Vagina (tissue), 2 donors: ENCODE data around the gene GRPEL2. TPM values are rescaled to one million over a fixed set of nuclear protein-coding genes. Genes with fewer than 3 reads are reported as not detected.
"Not testable (repeated sequence)": the region's sequence is repeated elsewhere in the genome, so short reads cannot be mapped to it uniquely, and the experiment has no call there.

ENCODE experiments used
- DNase-seq, 2 donors: peaks; one replicate each; pipeline ENCODE4 v3.0.0-alpha.2; 2017; ENCODE audit errors: extremely low spot score in 2 of 2
- H3K27ac ChIP-seq: fragments of 200-600 bp; sonication (generic); one replicate; pipeline ENCODE4 v1.5.1; 2019
- H3K27me3 ChIP-seq: fragments of 200-600 bp; sonication (generic); one replicate; pipeline ENCODE4 v1.5.1; 2019
- H3K36me3 ChIP-seq, 2 donors: fragments of 200-600 bp; sonication (generic); one replicate each; pipeline ENCODE4 v1.5.1; 2017 to 2019
- H3K4me1 ChIP-seq: fragments of 200-600 bp; sonication (generic); one replicate; pipeline ENCODE4 v1.5.1; 2019
- H3K4me3 ChIP-seq, 2 donors: fragments of 200-600 bp; sonication (generic); 1 replicate in 1 of 2; 2 replicates in 1 of 2; pipeline ENCODE4 v1.5.1; 2016 to 2019
- H3K9me3 ChIP-seq: fragments of 200-600 bp; sonication (generic); one replicate; pipeline ENCODE4 v1.5.1; 2019
- POLR2A ChIP-seq, 2 donors: fragments of 450-650 bp; IDR thresholded peaks; one replicate each; pipeline ENCODE4 v1.6.1; 2017; ENCODE audit warnings: antibody characterized with exemption in 2 of 2, mild to moderate bottlenecking in 2 of 2, moderate library complexity in 2 of 2
- POLR2AphosphoS5 ChIP-seq, 2 donors: sonication (generic); formaldehyde crosslinking; IDR thresholded peaks; one replicate each; pipeline ENCODE4 v1.9.0; 2017; ENCODE audit warnings: antibody characterized with exemption in 2 of 2, mild to moderate bottlenecking in 2 of 2, low read depth in 1 of 2; ENCODE audit not compliant: insufficient read depth in 1 of 2
- intact Hi-C: fragments of 100-400 bp; cut with DNase I; formaldehyde crosslinking; loops from one replicate; pipeline ENCODE4 v1.15.1; 2023
- total RNA-seq: library from RNA; depleted of rRNA; stranded (reverse); fragments of >200 nt; gene quantifications from one replicate; pipeline ENCODE4 v1.2.3, GENCODE V29; 2016
- TF ChIP-seq, protein P1 (sequence below), 3 experiments: fragments of 450-650 bp in 2 of 3; fragments of 200-600 bp in 1 of 3; sonication (generic) in 1 of 3; IDR thresholded peaks; one replicate each; pipeline ENCODE4 v1.5.1; 2017 to 2019; ENCODE audit warnings: antibody characterized with exemption in 3 of 3, mild to moderate bottlenecking in 2 of 3, moderate library complexity in 2 of 3

Gene GRPEL2
- total RNA-seq, 1 donor from 2014 or later: 16.9 TPM

DNA sequence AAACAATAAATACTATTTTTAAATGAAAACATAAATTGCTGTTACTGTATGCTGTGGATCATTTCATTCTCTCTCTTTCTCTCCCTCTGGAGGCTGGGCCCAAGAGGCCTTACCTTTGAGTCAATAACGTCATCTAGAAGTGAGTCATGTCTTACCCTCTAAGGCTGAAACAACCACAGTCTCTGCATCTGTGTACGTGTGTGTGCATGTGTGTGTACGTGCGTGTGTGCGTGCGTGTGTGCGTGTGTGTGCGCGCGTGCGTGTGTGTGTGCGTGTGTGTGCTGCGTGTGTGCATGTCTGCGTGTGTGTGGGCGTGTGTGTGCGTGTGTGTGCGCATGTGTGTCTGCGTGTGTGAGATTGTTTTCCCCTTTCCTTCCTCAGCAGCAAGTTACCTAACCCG, 47.4 kb downstream of the GRPEL2 start:
- H3K4me1 ChIP-seq: peaks cover 21% of the 10 kb centered on the region
- intact Hi-C loops: no loop called here
- H3K27me3 ChIP-seq: no peaks in the 10 kb centered on the region
- H3K9me3 ChIP-seq: no peaks in the 10 kb centered on the region
- no peak for TF ChIP-seq POLR2AphosphoS5 (IDR thresholded peaks at IDR 0.05; ENCODE audit: insufficient read depth in 1 of 2, low read depth in 1 of 2)
- H3K36me3 ChIP-seq: no peaks in the 10 kb centered on the region
- no peak overlapping the region for H3K4me3 ChIP-seq
- no peak for DNase-seq
- no peak overlapping the region for H3K27ac ChIP-seq

DNA sequence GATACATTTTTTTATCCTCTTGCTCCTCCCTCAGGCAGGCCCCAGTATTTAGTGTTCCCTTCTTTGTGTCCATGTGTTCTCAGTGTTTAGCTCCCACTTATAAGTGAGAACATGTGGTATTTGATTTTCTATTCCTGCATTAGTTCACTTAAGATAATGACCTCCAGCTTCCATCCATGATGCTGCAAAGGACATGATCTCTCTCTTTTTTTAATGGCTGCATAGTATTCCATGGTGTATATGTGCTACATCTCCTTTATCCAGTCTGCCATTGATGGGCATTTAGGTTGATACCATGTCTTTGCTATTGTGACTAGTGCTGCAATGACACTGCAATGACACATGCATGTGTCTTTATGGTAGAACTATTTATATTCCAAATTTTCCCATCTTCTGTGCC, 49.7 kb downstream of the GRPEL2 start:
- H3K27me3 ChIP-seq, H3K9me3 ChIP-seq, H3K36me3 ChIP-seq, intact Hi-C loops, DNase-seq, H3K4me3 ChIP-seq, H3K27ac ChIP-seq: not testable (repeated sequence)
- H3K4me1 ChIP-seq: peaks cover 11% of the 10 kb centered on the region

- H3K9me3 ChIP-seq: no peaks in the 10 kb centered on the region
- no peak for DNase-seq
- intact Hi-C loops: no loop called here
- TF ChIP-seq POLR2AphosphoS5 (IDR thresholded peaks at IDR 0.05; ENCODE audit: insufficient read depth in 1 of 2, low read depth in 1 of 2): peak in 1 of 2 donors; percentile 14
- no peak for TF ChIP-seq POLR2A (IDR thresholded peaks at IDR 0.05)
- no peak overlapping the region for H3K4me3 ChIP-seq
- no peaks in the 10 kb centered on the region for H3K36me3 ChIP-seq
- H3K27me3 ChIP-seq: no peaks in the 10 kb centered on the region
- peaks cover 16% of the 10 kb centered on the region for H3K4me1 ChIP-seq
- H3K27ac ChIP-seq: peak overlapping the region; percentile 17
Measured at GRCh38 chr5:149397530-149397929, 52.2 kb downstream of the GRPEL2 start.

- intact Hi-C loops, H3K27ac ChIP-seq, H3K9me3 ChIP-seq, H3K36me3 ChIP-seq, H3K27me3 ChIP-seq, H3K4me3 ChIP-seq, DNase-seq: not testable (repeated sequence)
- peaks cover 24% of the 10 kb centered on the region for H3K4me1 ChIP-seq
Measured at GRCh38 chr5:149398747-149399266, 53.5 kb downstream of the GRPEL2 start.

- H3K27ac ChIP-seq: peak overlapping the region; percentile 67
- H3K4me3 ChIP-seq: no peak overlapping the region
- no peaks in the 10 kb centered on the region for H3K9me3 ChIP-seq
- H3K4me1 ChIP-seq: peaks cover 33% of the 10 kb centered on the region
- H3K36me3 ChIP-seq: no peaks in the 10 kb centered on the region
- TF ChIP-seq, protein P1, sequence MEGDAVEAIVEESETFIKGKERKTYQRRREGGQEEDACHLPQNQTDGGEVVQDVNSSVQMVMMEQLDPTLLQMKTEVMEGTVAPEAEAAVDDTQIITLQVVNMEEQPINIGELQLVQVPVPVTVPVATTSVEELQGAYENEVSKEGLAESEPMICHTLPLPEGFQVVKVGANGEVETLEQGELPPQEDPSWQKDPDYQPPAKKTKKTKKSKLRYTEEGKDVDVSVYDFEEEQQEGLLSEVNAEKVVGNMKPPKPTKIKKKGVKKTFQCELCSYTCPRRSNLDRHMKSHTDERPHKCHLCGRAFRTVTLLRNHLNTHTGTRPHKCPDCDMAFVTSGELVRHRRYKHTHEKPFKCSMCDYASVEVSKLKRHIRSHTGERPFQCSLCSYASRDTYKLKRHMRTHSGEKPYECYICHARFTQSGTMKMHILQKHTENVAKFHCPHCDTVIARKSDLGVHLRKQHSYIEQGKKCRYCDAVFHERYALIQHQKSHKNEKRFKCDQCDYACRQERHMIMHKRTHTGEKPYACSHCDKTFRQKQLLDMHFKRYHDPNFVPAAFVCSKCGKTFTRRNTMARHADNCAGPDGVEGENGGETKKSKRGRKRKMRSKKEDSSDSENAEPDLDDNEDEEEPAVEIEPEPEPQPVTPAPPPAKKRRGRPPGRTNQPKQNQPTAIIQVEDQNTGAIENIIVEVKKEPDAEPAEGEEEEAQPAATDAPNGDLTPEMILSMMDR (IDR thresholded peaks at IDR 0.05): no peak
- TF ChIP-seq POLR2AphosphoS5 (IDR thresholded peaks at IDR 0.05; ENCODE audit: insufficient read depth in 1 of 2, low read depth in 1 of 2) (no peak), POLR2A (IDR thresholded peaks at IDR 0.05) (no peak)
- intact Hi-C loops: loop anchor here (10.0 kb wide), 1 partner anchor 1385 kb away; no protein-coding TSS in a partner anchor
- DNase-seq: no peak
- H3K27me3 ChIP-seq: no peaks in the 10 kb centered on the region
Measured at GRCh38 chr5:149399775-149400174, 54.5 kb downstream of the GRPEL2 start.

GRCh38 chr5:149400304-149400703, 55.0 kb downstream of the GRPEL2 start:
- Histone ChIP-seq H3K4me3 (no peak overlapping the region), H3K4me1 (peaks cover 39% of the 10 kb centered on the region), H3K27me3 (no peaks in the 10 kb centered on the region), H3K9me3 (no peaks in the 10 kb centered on the region), H3K36me3 (no peaks in the 10 kb centered on the region), H3K27ac (peak overlapping the region; percentile 67)
- DNase-seq: no peak
- intact Hi-C loops: loop anchor here (10.0 kb wide), 1 partner anchor 1384 kb away; no protein-coding TSS in a partner anchor
- TF ChIP-seq POLR2A (IDR thresholded peaks at IDR 0.05) (no peak), POLR2AphosphoS5 (IDR thresholded peaks at IDR 0.05; ENCODE audit: insufficient read depth in 1 of 2, low read depth in 1 of 2) (no peak)
- TF ChIP-seq, protein P1 (IDR thresholded peaks at IDR 0.05): no peak

DNA sequence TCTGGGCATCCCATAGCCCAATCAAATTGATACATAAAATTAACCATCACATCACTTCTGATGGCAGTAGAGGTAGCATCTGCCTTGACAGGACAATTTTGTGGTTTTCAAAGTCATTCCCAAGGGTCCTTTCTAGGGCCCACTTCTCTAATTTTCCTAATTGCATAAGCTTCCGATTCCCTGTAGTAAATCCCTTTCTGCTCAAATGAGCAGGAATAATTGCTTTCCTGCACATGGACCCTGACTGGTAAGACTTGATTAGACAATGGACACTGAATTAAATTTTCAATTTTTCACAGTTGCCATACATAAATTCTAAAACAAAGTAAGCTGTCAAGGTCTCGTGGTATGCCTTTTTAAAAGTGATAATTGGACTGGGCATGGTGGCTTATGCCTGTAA, 55.8 kb downstream of the GRPEL2 start:
- Histone ChIP-seq H3K27me3 (no peaks in the 10 kb centered on the region), H3K27ac (no peak overlapping the region), H3K9me3 (no peaks in the 10 kb centered on the region), H3K4me3 (no peak overlapping the region), H3K36me3 (no peaks in the 10 kb centered on the region), H3K4me1 (peaks cover 46% of the 10 kb centered on the region)
- intact Hi-C loops: loop anchor here (10.0 kb wide), 1 partner anchor 1384 kb away; no protein-coding TSS in a partner anchor
- DNase-seq: no peak
- no peak for TF ChIP-seq POLR2A (IDR thresholded peaks at IDR 0.05)
- no peak for TF ChIP-seq POLR2AphosphoS5 (IDR thresholded peaks at IDR 0.05; ENCODE audit: insufficient read depth in 1 of 2, low read depth in 1 of 2)
- TF ChIP-seq, protein P1 (IDR thresholded peaks at IDR 0.05): no peak
